GM12865 (cell line): Measurements from ENCODE around the gene RACK1.

Experiments
- DNase-seq: peaks from one replicate; pipeline ENCODE4 v3.0.0; 2010; ENCODE audit warnings: low read depth
- H3K4me3 ChIP-seq: 2 replicates; pipeline ENCODE4 v1.5.1; 2011; ENCODE audit warnings: mild to moderate bottlenecking, low read depth, low read length, control low read depth
- TF ChIP-seq, protein P1 (sequence below): IDR thresholded peaks from 2 replicates; pipeline ENCODE4 v1.5.1; 2011; ENCODE audit warnings: low read length, control low read depth, low read depth, inconsistent platforms; ENCODE audit not compliant: insufficient read depth; ENCODE audit errors: missing control alignments

Gene RACK1

GRCh38 chr5:181189962-181190710 lies 53.6 kb downstream of the RACK1 start:
- peak overlapping the region; percentile 91 for H3K4me3 ChIP-seq
- peak; percentile 47 for DNase-seq
- TF ChIP-seq, protein P1, sequence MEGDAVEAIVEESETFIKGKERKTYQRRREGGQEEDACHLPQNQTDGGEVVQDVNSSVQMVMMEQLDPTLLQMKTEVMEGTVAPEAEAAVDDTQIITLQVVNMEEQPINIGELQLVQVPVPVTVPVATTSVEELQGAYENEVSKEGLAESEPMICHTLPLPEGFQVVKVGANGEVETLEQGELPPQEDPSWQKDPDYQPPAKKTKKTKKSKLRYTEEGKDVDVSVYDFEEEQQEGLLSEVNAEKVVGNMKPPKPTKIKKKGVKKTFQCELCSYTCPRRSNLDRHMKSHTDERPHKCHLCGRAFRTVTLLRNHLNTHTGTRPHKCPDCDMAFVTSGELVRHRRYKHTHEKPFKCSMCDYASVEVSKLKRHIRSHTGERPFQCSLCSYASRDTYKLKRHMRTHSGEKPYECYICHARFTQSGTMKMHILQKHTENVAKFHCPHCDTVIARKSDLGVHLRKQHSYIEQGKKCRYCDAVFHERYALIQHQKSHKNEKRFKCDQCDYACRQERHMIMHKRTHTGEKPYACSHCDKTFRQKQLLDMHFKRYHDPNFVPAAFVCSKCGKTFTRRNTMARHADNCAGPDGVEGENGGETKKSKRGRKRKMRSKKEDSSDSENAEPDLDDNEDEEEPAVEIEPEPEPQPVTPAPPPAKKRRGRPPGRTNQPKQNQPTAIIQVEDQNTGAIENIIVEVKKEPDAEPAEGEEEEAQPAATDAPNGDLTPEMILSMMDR = no peak

GRCh38 chr5:181189363-181189961 lies 54.2 kb downstream of the RACK1 start:
- peak overlapping the region; percentile 91 for H3K4me3 ChIP-seq
- TF ChIP-seq, protein P1 = no peak
- peak; percentile 62 for DNase-seq

DNA sequence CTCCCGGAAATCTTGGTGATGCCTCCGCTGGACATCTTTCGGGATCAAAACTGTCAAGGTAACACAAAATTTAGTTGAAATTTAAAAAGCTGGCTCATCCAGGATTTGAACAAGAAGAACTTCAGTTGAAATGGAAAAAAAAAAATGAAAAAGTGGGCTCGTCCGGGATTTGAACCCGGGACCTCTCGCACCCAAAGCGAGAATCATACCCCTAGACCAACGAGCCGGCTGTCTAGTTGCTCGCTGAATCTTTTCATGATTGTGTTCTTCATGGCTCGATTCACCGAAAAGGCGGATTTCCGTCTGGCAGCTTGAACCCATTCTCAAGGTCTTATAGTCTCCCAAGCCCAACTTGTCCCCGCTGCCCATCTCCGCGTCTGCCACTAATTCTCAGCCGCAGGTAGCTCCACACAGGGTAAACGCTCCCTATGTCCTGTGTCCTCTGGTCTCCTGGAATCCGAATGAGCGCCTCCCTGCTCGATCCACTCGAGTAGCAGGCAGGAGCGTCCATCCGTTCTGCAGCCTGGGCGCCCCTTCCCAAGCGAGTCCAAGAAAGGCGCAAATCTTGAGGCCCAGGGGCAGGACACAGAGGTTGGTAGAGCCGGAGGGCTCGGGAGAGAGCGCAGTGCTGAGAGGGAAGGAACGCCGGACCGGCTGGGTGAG lies 54.9 kb downstream of the RACK1 start:
- peak; percentile 89 for DNase-seq
- H3K4me3 ChIP-seq = peak overlapping the region; percentile 91
- TF ChIP-seq, protein P1 = no peak

- peak; percentile 88 for DNase-seq
- TF ChIP-seq, protein P1 = peak; percentile 23
- peak overlapping the region; percentile 91 for H3K4me3 ChIP-seq
Measured at GRCh38 chr5:181187500-181188213, 56.0 kb downstream of the RACK1 start.

- DNase-seq = peak; percentile 69
- TF ChIP-seq, protein P1 = no peak
- peak overlapping the region; percentile 91 for H3K4me3 ChIP-seq
Measured at GRCh38 chr5:181186986-181187499, 56.7 kb downstream of the RACK1 start.
